ENCODE results near the gene SLC9A3.

Gene SLC9A3

GRCh38 chr5:565782-566440, 41.7 kb upstream of the SLC9A3 start:
- TF ChIP-seq GATA2 (IDR thresholded peaks at IDR 0.05; ENCODE audit: low read depth, low read length) (no peak), GATA3 (IDR thresholded peaks at IDR 0.05; ENCODE audit: low read depth, low read length) (no peak)

GRCh38 chr5:561408-561807, 37.2 kb upstream of the SLC9A3 start:
- TF ChIP-seq GATA3 (IDR thresholded peaks at IDR 0.05; ENCODE audit: low read depth, low read length) (no peak), GATA2 (IDR thresholded peaks at IDR 0.05; ENCODE audit: low read depth, low read length) (no peak)

- no peak for TF ChIP-seq GATA2 (IDR thresholded peaks at IDR 0.05; ENCODE audit: low read depth, low read length)
- TF ChIP-seq GATA3 (IDR thresholded peaks at IDR 0.05; ENCODE audit: low read depth, low read length): no peak
These were observed 36.5 kb upstream of the SLC9A3 start for GRCh38 chr5:560792-561166.

GRCh38 chr5:558871-559503, 34.7 kb upstream of the SLC9A3 start:
- no peak for TF ChIP-seq GATA3 (IDR thresholded peaks at IDR 0.05; ENCODE audit: low read depth, low read length)
- no peak for TF ChIP-seq GATA2 (IDR thresholded peaks at IDR 0.05; ENCODE audit: low read depth, low read length)

- TF ChIP-seq GATA2 (IDR thresholded peaks at IDR 0.05; ENCODE audit: low read depth, low read length) (no peak), GATA3 (IDR thresholded peaks at IDR 0.05; ENCODE audit: low read depth, low read length) (no peak)
These were observed 34.1 kb upstream of the SLC9A3 start for GRCh38 chr5:558326-558725.

- TF ChIP-seq GATA2 (IDR thresholded peaks at IDR 0.05; ENCODE audit: low read depth, low read length) (no peak), GATA3 (IDR thresholded peaks at IDR 0.05; ENCODE audit: low read depth, low read length) (no peak)
These were observed 32.7 kb upstream of the SLC9A3 start for GRCh38 chr5:556909-557441.

- TF ChIP-seq GATA3 (IDR thresholded peaks at IDR 0.05; ENCODE audit: low read depth, low read length) (no peak), GATA2 (IDR thresholded peaks at IDR 0.05; ENCODE audit: low read depth, low read length) (no peak)
These were observed 30.9 kb upstream of the SLC9A3 start for GRCh38 chr5:555058-555623.

GRCh38 chr5:554284-554988, 30.2 kb upstream of the SLC9A3 start:
- TF ChIP-seq GATA3 (IDR thresholded peaks at IDR 0.05; ENCODE audit: low read depth, low read length) (no peak), GATA2 (IDR thresholded peaks at IDR 0.05; ENCODE audit: low read depth, low read length) (no peak)

- TF ChIP-seq GATA2 (IDR thresholded peaks at IDR 0.05; ENCODE audit: low read depth, low read length) (no peak), GATA3 (IDR thresholded peaks at IDR 0.05; ENCODE audit: low read depth, low read length) (no peak)
These were observed 29.6 kb upstream of the SLC9A3 start for GRCh38 chr5:553874-554273.

GRCh38 chr5:551406-551805, 27.2 kb upstream of the SLC9A3 start:
- TF ChIP-seq GATA2 (IDR thresholded peaks at IDR 0.05; ENCODE audit: low read depth, low read length) (no peak), GATA3 (IDR thresholded peaks at IDR 0.05; ENCODE audit: low read depth, low read length) (no peak)

GRCh38 chr5:549229-549628, 25.0 kb upstream of the SLC9A3 start:
- TF ChIP-seq GATA2 (IDR thresholded peaks at IDR 0.05; ENCODE audit: low read depth, low read length) (no peak), GATA3 (IDR thresholded peaks at IDR 0.05; ENCODE audit: low read depth, low read length) (no peak)

GRCh38 chr5:548256-548655, 24.0 kb upstream of the SLC9A3 start:
- TF ChIP-seq GATA3 (IDR thresholded peaks at IDR 0.05; ENCODE audit: low read depth, low read length) (no peak), GATA2 (IDR thresholded peaks at IDR 0.05; ENCODE audit: low read depth, low read length) (no peak)

GRCh38 chr5:547086-547924, 23.1 kb upstream of the SLC9A3 start:
- no peak for TF ChIP-seq GATA2 (IDR thresholded peaks at IDR 0.05; ENCODE audit: low read depth, low read length)
- no peak for TF ChIP-seq GATA3 (IDR thresholded peaks at IDR 0.05; ENCODE audit: low read depth, low read length)

All from SH-SY5Y (cell line).